ENCODE results near the gene NEO1. TPM values are rescaled to one million over a fixed set of nuclear protein-coding genes. Genes with fewer than 3 reads are reported as not detected.

NEO1 gene
- total RNA-seq, 4 donors from 2014 or later = 15.5 to 73.4 (median 24.0) TPM

- ATAC-seq (ENCODE audit: low FRiP score) = no peak
- TF ChIP-seq CTCF (IDR thresholded peaks at IDR 0.05) = no peak
- DNase-seq (ENCODE audit: low spot score) = no peak
These were observed 94.2 kb downstream of the NEO1 start for GRCh38 chr15:73146419-73146818.

GRCh38 chr15:73150831-73151230, 98.6 kb downstream of the NEO1 start:
- DNase-seq (ENCODE audit: low spot score) = no peak
- ATAC-seq (ENCODE audit: low FRiP score) = no peak
- TF ChIP-seq CTCF (IDR thresholded peaks at IDR 0.05) = no peak

GRCh38 chr15:73153024-73153423, 100.8 kb downstream of the NEO1 start:
- TF ChIP-seq CTCF (IDR thresholded peaks at IDR 0.05) = no peak
- no peak for DNase-seq (ENCODE audit: low spot score)
- no peak for ATAC-seq (ENCODE audit: low FRiP score)

- DNase-seq (ENCODE audit: low spot score) (no peak), ATAC-seq (ENCODE audit: low FRiP score) (no peak)
- no peak for TF ChIP-seq CTCF (IDR thresholded peaks at IDR 0.05)
These were observed 101.2 kb downstream of the NEO1 start for GRCh38 chr15:73153447-73153846.

- DNase-seq (ENCODE audit: low spot score) = no peak
These were observed 104.3 kb downstream of the NEO1 start for GRCh38 chr15:73156431-73157191.

GRCh38 chr15:73161546-73161945, 109.3 kb downstream of the NEO1 start:
- no peak for ATAC-seq (ENCODE audit: low FRiP score)
- no peak for DNase-seq (ENCODE audit: low spot score)
- no peak for TF ChIP-seq CTCF (IDR thresholded peaks at IDR 0.05)

More at GRCh38 chr15:73156431-73157191, 104.3 kb downstream of the NEO1 start:
- ATAC-seq (ENCODE audit: low FRiP score) = no peak
- TF ChIP-seq CTCF (IDR thresholded peaks at IDR 0.05) = no peak

GRCh38 chr15:73165435-73165834, 113.2 kb downstream of the NEO1 start:
- no peak for TF ChIP-seq CTCF (IDR thresholded peaks at IDR 0.05)
- ATAC-seq (ENCODE audit: low FRiP score) (no peak), DNase-seq (ENCODE audit: low spot score) (no peak)
